Motor neuron (in vitro differentiated cells): ENCODE data around the gene DPM2. TPM values are rescaled to one million over a fixed set of nuclear protein-coding genes. Genes with fewer than 3 reads are reported as not detected.

Experiments used
- ATAC-seq, 8 experiments: fragments of 200-7000 bp; cut with Tn5 transposase; replicated peaks in 6 of 8; 2 replicates each; pipeline ENCODE4 v1.8.0; 2021; ENCODE audit warnings: mild to moderate bottlenecking in 8 of 8, moderate library complexity in 8 of 8
- H3K27ac ChIP-seq, 2 donors: fragments of 250-450 bp; sonication (Bioruptor Pico); 2 replicates each; pipeline ENCODE4 v1.9.0; 2021; ENCODE audit warnings: antibody characterized with exemption in 2 of 2, mild to moderate bottlenecking in 2 of 2, moderate library complexity in 1 of 2
- H3K4me1 ChIP-seq, 2 donors: fragments of 250-450 bp; sonication (Bioruptor Pico); replicated peaks in 1 of 2; 2 replicates each; pipeline ENCODE4 v1.6.1; 2021; ENCODE audit warnings: antibody characterized with exemption in 2 of 2, mild to moderate bottlenecking in 2 of 2, moderate library complexity in 1 of 2
- H3K4me3 ChIP-seq, 5 donors: fragments of 250-450 bp; sonication (Bioruptor Pico); 2 replicates each; pipeline ENCODE4 v1.9.0; 2021; ENCODE audit warnings: antibody characterized with exemption in 5 of 5, mild to moderate bottlenecking in 5 of 5, moderate library complexity in 4 of 5
- WGBS, 10 experiments: fragments of 450-650 bp; shearing (Covaris generic); methylation state at CpG; one replicate each; pipeline ENCODE4 v1.0.0; 2022; 5-methylcytosine and 5-hydroxymethylcytosine counted together
- in situ Hi-C, 9 experiments: fragments of 400-800 bp; cut with MboI; loops; one replicate each; pipeline ENCODE4 v1.15.0; 2021; ENCODE audit warnings: low sequenced_read_pairs in 9 of 9, low pct_unique_long_range_greater_than_20kb in 2 of 9; ENCODE audit not compliant: unreplicated experiment in 9 of 9
- total RNA-seq, 8 experiments: library from RNA; unstranded; fragments of 300-600 nt; gene quantifications; 2 replicates each; pipeline versions ENCODE4 v1.2.3 to v1.2.4, GENCODE V29; 2022

The DPM2 gene
- total RNA-seq, 8 experiments from 2014 or later: 22.5 to 37.6 (median 28.8) TPM

DNA sequence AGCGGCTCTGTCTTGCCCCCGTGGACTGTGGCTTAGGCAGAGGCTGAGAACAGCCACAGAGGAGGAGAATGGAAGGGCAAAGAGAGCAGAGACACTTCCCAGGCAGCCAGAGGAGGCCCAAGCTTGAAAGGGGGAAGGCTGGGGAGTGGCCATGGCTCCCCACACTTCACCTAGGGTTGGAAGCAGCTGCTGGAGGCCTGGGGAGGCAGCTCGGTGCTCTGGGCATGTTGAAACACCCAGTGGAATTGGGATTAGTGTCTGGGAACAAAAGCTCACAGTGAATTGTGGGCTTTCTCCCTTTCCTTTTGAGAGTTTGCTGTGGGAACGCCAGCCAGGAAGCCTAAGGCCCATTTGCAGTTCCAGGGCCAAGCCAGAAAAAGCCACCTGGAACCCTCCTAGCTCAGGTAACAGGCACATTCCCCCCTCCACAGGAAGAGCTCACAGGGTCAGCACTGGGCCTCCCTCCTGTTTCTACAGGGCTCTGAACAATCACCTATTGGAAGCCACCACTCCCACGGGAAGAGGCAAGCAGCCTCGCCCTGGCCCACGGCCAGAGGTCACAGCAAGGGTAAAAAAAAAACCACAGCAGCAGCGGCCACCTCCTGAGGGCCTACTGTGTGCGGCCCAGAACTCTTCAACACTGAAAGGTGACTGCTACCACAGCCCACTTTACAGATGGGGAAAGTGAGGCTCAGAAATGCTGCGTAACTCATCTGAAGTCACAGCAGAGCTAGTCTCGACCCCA is 22.9 kb upstream of the DPM2 start:
- H3K4me3 ChIP-seq: no peak overlapping the region
- WGBS, 10 experiments: 20 to 100% (median 47%) methylated on average over 1 to 8 of the region's 11 CpGs; no CpG with 5 or more reads in 5 of the 10 experiments
- peak overlapping the region; percentile 44 to 80 for H3K27ac ChIP-seq
- peak in 3 of 8 experiments; percentile 4 to 23 (median 5) for ATAC-seq
- in situ Hi-C loops: no loop called here
- peaks cover 44 to 47% of the 10 kb centered on the region in 2 donors for H3K4me1 ChIP-seq

DNA sequence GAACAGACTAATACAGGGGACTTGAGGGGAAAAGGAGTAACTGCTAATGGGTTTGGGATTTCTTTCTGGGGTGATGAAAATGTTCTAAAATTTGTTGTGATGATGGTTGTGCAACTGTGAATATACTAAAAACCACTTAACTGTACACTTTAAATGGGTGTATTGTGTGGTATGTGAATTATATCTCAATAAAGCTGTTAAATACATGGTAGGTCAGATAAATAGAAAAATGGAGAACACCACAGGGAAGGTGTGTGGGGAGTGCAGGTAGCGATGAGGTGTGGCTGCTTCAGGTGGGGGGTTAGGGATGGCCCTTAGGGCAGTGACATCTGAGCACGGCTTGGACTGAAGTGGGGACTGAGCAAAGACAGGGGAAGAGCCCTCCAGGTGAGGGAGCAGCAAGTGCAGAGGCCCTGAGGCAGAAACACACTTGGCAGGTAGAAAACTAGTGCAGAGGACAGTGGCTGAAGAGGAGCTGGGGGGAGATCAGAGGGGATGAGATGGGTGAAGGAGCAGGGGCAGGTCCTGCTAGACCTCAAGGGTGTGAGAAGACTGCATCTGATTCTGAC is 22.3 kb upstream of the DPM2 start:
- Histone ChIP-seq H3K27ac (peak overlapping the region; percentile 44 to 80), H3K4me1 (peaks cover 45 to 46% of the 10 kb centered on the region in 2 donors), H3K4me3 (no peak overlapping the region)
- no peak for ATAC-seq
- WGBS, 10 experiments: 40 to 100% (median 93%) methylated on average over 1 to 2 of the region's 2 CpGs; no CpG with 5 or more reads in 7 of the 10 experiments
- in situ Hi-C loops: no loop called here

DNA sequence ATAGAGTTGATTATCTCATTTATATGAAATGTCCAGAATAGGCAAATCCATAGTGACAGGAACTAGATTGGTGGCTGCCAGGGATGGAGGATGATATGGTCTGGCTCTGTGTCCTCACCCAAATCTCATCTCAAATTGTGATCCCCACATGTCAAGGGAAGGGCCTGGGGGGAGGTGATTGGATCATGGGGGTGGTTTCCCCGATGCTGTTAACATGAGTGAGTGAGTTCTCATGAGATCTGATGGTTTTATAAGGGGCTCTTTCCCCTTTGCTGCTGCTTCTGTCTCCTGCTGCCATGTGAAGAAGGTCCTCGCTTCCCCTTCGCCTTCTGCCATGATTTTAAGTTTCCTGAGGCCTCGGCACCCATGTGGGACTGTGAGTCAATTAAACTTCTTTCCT is 21.7 kb upstream of the DPM2 start:
- no peak for ATAC-seq
- peaks cover 41 to 42% of the 10 kb centered on the region in 2 donors for H3K4me1 ChIP-seq
- H3K27ac ChIP-seq: no peak overlapping the region
- in situ Hi-C loops: no loop called here
- 83 to 100% (median 87%) methylated on average over 1 to 3 of the region's 4 CpGs; no CpG with 5 or more reads in 7 of the 10 experiments for WGBS, 10 experiments
- H3K4me3 ChIP-seq: no peak overlapping the region

DNA sequence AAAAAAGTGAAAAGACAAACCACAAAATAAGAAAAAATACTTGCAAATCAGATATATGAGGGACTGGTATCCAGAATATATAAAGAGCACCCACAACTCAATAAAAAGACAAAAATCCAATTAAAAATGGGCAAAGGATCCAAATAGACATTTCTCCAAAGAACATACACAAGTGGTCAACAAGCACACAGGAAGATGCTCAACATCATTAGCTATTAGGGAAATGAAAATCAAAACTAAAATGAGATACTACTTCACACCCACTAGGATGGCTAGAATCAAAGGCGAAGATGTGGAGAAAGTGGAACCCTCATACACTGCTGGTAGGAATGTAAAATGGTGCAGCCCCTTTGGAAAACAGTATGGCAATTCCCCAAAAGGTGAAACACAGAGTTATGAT is 21.1 kb upstream of the DPM2 start:
- no peak for ATAC-seq

DNA sequence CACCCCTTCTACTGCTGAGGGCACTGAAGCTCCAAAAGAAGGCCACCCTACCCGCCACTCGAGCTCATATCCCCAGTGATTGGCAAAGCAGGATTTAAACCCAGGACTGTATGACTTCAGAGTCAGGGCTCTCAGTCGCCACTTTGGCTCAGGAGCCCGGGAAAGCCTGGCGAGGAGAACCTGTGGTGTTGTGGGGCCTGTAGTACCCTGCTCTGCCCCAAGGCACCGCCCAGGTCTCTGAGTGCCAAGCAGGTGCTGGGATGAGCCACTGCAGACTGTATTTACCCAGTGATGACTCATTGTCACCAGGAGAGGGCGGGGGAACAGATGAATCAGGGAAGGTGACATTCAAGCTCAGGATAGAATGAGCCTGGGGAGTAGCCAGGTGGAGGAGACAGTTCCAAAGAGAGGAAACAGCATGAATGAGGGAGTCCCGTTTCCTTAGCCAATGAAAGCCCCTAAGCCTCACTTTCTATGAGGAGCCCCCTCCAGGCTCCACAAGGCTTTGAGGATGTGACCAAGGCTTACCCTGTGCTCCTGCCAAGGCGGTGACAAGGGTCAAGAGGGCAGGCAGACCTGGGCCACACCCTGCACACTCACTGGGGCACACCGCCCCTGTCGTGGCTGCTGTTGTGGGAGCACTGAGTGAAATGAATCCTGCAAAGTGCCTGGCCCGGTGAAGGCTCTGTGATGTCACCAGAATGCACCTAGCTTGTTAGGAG is 17.8 kb upstream of the DPM2 start:
- H3K4me3 ChIP-seq: no peak overlapping the region
- in situ Hi-C loops: no loop called here
- peaks cover 25 to 26% of the 10 kb centered on the region in 2 donors for H3K4me1 ChIP-seq
- peak; percentile 48 to 94 (median 67) for ATAC-seq
- no peak overlapping the region for H3K27ac ChIP-seq
- 0 to 100% (median 70%) methylated on average over 1 to 7 of the region's 12 CpGs; no CpG with 5 or more reads in 2 of the 10 experiments for WGBS, 10 experiments

More for the DNA sequence above, 21.1 kb upstream of the DPM2 start:
- H3K27ac ChIP-seq: no peak overlapping the region
- 80 to 100% (median 90%) methylated on average over 1 of the region's 1 CpG; no CpG with 5 or more reads in 1 of the 10 experiments for WGBS, 10 experiments
- in situ Hi-C loops: no loop called here
- no peak overlapping the region for H3K4me3 ChIP-seq
- H3K4me1 ChIP-seq: peaks cover 34 to 35% of the 10 kb centered on the region in 2 donors

DNA sequence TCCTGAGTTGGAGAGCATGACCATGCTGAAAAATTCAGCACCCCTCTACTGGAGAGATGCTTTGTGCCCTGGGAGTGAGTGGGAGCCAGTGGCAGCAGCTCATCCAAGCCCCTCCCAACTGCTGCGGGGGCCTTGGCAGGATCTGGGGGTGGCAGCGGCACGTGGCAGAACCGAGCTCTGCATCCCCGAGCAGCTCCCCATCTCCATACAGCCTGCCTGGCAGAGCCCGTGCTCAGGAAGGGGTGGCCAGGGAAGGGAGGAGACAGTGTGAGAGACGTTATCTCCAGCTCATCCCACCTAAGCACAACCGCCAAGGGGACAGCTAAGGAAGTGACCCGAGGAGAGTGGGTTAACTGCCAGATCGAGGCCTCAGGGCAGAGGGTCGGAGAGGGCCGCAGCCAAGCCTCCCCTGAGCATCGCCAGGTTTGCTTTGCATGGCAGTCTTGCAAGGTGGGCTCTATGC is 17.2 kb upstream of the DPM2 start:
- H3K4me1 ChIP-seq: peaks cover 25 to 26% of the 10 kb centered on the region in 2 donors
- no peak overlapping the region for H3K27ac ChIP-seq
- H3K4me3 ChIP-seq: no peak overlapping the region
- no peak for ATAC-seq
- WGBS, 10 experiments: 0 to 100% (median 40%) methylated on average over 1 to 2 of the region's 13 CpGs; no CpG with 5 or more reads in 5 of the 10 experiments
- in situ Hi-C loops: no loop called here

DNA sequence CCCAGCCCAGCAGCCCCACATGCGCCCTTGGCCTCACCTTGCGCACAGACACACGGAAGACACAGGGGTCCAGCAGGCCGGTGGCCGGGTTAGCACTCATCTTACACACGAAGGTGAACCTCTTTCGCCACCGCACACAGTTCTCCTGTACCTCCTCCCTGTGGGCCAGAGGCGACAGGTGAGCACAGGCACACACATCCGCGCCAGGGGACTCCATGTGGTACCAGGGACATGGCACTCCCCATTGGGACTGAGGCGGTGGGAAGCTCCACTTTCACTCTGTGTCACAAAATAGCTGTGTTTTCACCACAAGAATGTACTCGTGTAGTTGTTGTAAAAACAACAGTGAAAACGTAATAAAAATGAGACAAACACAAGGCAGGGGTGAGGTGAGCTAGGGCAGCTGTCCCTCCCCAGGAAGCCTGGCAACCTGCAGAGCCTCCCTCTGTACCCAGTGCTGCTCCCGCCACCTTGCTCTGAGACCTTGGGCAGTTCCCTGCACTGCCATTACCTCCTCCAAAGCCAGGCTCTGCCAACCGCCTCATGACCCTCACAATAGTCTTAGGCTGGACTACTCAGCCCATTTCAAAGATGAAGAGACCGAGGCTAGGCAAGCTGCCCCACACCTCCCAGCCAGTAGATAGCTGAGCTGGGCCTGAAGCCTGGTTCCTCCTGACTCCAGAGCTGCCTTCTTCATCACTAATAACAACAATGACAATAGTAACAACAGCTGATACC is 16.3 kb upstream of the DPM2 start:
- Histone ChIP-seq H3K27ac (no peak overlapping the region), H3K4me3 (no peak overlapping the region), H3K4me1 (peaks cover 27% of the 10 kb centered on the region in 2 donors)
- WGBS, 10 experiments: 92 to 100% (median 100%) methylated on average over 1 to 10 of the region's 17 CpGs; no CpG with 5 or more reads in 5 of the 10 experiments
- in situ Hi-C loops: no loop called here
- ATAC-seq: no peak

DNA sequence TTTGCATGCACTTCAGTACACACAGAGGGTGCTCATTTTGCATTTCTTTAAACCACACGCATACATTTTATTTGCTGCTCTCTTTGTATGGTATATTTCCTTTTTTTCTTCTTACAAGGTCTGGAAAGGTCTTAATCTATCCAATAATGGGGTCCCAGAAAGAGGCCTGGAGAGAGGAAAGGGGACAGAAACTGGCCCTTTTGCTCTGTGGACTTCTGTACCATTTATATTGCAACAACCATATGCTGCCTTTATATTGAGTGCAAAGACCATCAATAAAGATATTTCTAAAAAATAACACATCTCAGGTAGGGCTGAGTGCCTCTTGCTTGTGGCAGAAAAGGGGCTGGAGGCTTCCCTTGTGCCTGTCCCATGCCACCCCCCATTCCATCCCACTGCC is 15.5 kb upstream of the DPM2 start:
- in situ Hi-C loops: no loop called here
- Histone ChIP-seq H3K4me3 (no peak overlapping the region), H3K27ac (no peak overlapping the region), H3K4me1 (peaks cover 27% of the 10 kb centered on the region in 2 donors)
- no peak for ATAC-seq
- WGBS, 10 experiments: 30 to 100% (median 66%) methylated on average over 1 of the region's 1 CpG; no CpG with 5 or more reads in 2 of the 10 experiments

DNA sequence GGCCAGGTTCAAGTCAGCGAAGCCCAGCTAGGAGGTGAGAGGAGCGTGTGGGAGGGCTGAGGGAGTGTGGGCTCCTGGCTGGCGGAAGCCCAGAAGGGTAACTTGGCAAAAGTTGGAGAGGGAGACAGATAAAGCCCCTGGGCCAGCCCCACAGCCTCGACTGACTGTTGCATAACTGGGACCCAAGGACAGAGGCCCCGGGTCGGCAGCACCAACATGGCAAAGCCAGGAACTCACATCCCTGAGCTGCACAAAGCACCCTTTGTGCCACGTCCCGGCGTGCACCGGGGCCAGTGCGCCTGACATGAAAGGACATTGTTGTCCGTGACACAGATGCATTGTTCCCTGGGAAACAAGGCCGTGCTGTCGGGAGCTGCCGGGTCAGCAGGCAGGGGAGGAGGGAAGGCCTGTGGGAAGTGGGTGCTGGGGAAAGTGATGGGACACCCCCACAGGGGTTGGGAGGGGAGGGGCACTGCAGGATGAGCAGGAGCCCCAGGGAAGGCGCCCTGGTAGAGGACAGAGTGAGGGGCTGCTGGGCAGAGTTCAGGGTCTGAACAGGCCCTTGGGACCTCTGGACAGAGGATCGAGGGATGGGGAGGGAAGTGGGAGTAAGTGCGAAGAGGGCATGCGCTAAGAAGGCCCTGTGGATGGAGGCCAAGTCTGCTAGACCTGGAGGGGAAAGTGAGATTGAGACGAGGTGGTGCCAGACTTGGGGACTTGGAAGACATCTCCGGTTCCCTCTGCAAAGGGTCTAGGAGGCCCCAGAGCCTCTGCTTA is 13.0 kb upstream of the DPM2 start:
- Histone ChIP-seq H3K4me3 (no peak overlapping the region), H3K27ac (peak overlapping the region; percentile 79 to 81), H3K4me1 (peaks cover 24 to 27% of the 10 kb centered on the region in 2 donors)
- in situ Hi-C loops: no loop called here
- ATAC-seq: peak in 5 of 8 experiments; percentile 79 to 82 (median 79)
- 40 to 100% (median 80%) methylated on average over 1 to 3 of the region's 21 CpGs; no CpG with 5 or more reads in 6 of the 10 experiments for WGBS, 10 experiments

DNA sequence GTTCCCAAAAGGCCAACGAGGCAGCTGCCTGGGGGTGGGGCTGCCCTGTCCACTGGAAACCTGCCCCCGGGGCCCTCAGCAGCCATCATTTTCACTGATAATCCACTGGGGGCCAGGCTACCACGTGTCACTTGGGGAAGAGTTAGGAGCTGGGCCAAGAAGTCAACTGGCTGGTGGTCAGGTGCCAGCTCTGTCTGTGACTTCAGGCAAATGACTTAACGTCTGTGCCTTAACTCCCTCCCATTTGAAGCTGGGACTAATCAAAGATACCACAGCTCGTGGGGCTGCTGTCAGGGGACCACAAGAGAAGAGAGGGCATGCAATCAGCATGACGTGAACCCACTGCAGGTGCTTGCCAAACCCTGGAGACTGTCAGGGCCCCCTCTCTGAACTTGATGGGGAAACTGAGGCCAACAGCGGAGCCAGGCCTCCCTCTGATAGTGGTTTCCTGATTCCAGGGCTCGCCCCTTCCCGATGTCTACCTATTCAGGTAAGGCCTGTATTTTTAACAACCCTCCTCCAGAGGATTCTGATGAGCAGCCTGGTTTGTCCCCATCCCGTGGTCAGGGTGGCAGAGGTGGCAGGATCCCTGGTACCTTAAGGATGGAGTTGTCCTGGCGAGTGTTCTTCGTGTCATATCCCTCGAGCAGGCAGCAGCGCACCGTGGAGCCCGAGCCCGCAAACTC is 12.3 kb upstream of the DPM2 start:
- Histone ChIP-seq H3K4me3 (no peak overlapping the region), H3K27ac (peak overlapping the region; percentile 79 to 81), H3K4me1 (peaks cover 17 to 20% of the 10 kb centered on the region in 2 donors)
- in situ Hi-C loops: loop anchor here in 2 of 9 experiments (5.0 to 25.0 kb wide), 2 partner anchors 82 to 87 kb away; no protein-coding TSS in a partner anchor
- ATAC-seq: no peak
- 0 to 100% (median 83%) methylated on average over 1 to 12 of the region's 17 CpGs; no CpG with 5 or more reads in 2 of the 10 experiments for WGBS, 10 experiments
